Measurements from ENCODE around the gene OPN4. TPM values are rescaled to one million over a fixed set of nuclear protein-coding genes. Genes with fewer than 3 reads are reported as not detected.

OPN4 gene
- total RNA-seq, 1 experiment from 2014 or later: not detected

- DNase-seq: no peak
- Histone ChIP-seq H3K9me3 (no peaks in the 10 kb centered on the region), H3K4me3 (no peak overlapping the region), H3K27me3 (no peaks in the 10 kb centered on the region), H3K36me3 (no peaks in the 10 kb centered on the region)
These were observed 13.3 kb downstream of the OPN4 start for GRCh38 chr10:86667421-86668181.

GRCh38 chr10:86668297-86669165 lies 14.2 kb downstream of the OPN4 start, which contains the start of gene LDB3:
Gene LDB3, plus strand, starts transcription at chr10:86668511. Its CDS starts 181 bp downstream, at chr10:86668692.
- Histone ChIP-seq H3K36me3 (no peaks in the 10 kb centered on the region), H3K4me3 (no peak within 1 kb of the TSS), H3K27me3 (no peaks in the 10 kb centered on the region), H3K9me3 (no peaks in the 10 kb centered on the region)
- peak; percentile 58 for DNase-seq

GRCh38 chr10:86670290-86670811 lies 16.0 kb downstream of the OPN4 start:
- Histone ChIP-seq H3K4me3 (no peak overlapping the region), H3K36me3 (no peaks in the 10 kb centered on the region), H3K27me3 (no peaks in the 10 kb centered on the region), H3K9me3 (no peaks in the 10 kb centered on the region)
- DNase-seq: no peak

GRCh38 chr10:86670876-86671275 lies 16.5 kb downstream of the OPN4 start:
- H3K4me3 ChIP-seq: no peak overlapping the region
- no peaks in the 10 kb centered on the region for H3K27me3 ChIP-seq
- no peak for DNase-seq
- no peaks in the 10 kb centered on the region for H3K36me3 ChIP-seq
- H3K9me3 ChIP-seq: no peaks in the 10 kb centered on the region

GRCh38 chr10:86671419-86671818 lies 17.1 kb downstream of the OPN4 start:
- H3K27me3 ChIP-seq: no peaks in the 10 kb centered on the region
- DNase-seq: no peak
- H3K36me3 ChIP-seq: no peaks in the 10 kb centered on the region
- H3K4me3 ChIP-seq: no peak overlapping the region
- no peaks in the 10 kb centered on the region for H3K9me3 ChIP-seq

- H3K9me3 ChIP-seq: no peaks in the 10 kb centered on the region
- H3K36me3 ChIP-seq: no peaks in the 10 kb centered on the region
- DNase-seq: no peak
These were observed 17.8 kb downstream of the OPN4 start for GRCh38 chr10:86671985-86672710.

GRCh38 chr10:86673216-86673826 lies 19.0 kb downstream of the OPN4 start:
- Histone ChIP-seq H3K27me3 (no peaks in the 10 kb centered on the region), H3K4me3 (no peak overlapping the region), H3K9me3 (no peaks in the 10 kb centered on the region), H3K36me3 (no peaks in the 10 kb centered on the region)
- no peak for DNase-seq

More at GRCh38 chr10:86671985-86672710, 17.8 kb downstream of the OPN4 start:
- Histone ChIP-seq H3K27me3 (no peaks in the 10 kb centered on the region), H3K4me3 (no peak overlapping the region)

GRCh38 chr10:86673827-86674581 lies 19.7 kb downstream of the OPN4 start:
- Histone ChIP-seq H3K27me3 (no peaks in the 10 kb centered on the region), H3K4me3 (no peak overlapping the region), H3K36me3 (no peaks in the 10 kb centered on the region), H3K9me3 (no peaks in the 10 kb centered on the region)
- no peak for DNase-seq

GRCh38 chr10:86674912-86675311 lies 20.6 kb downstream of the OPN4 start:
- Histone ChIP-seq H3K4me3 (no peak overlapping the region), H3K36me3 (no peaks in the 10 kb centered on the region), H3K27me3 (no peaks in the 10 kb centered on the region), H3K9me3 (no peaks in the 10 kb centered on the region)
- no peak for DNase-seq

- Histone ChIP-seq H3K36me3 (no peaks in the 10 kb centered on the region), H3K4me3 (no peak overlapping the region), H3K9me3 (no peaks in the 10 kb centered on the region), H3K27me3 (no peaks in the 10 kb centered on the region)
- no peak for DNase-seq
These were observed 23.0 kb downstream of the OPN4 start for GRCh38 chr10:86677374-86677773.

- Histone ChIP-seq H3K9me3 (no peaks in the 10 kb centered on the region), H3K4me3 (no peak overlapping the region), H3K27me3 (no peaks in the 10 kb centered on the region), H3K36me3 (no peaks in the 10 kb centered on the region)
- DNase-seq: no peak
These were observed 24.8 kb downstream of the OPN4 start for GRCh38 chr10:86678999-86679792.

- H3K4me3 ChIP-seq: no peak overlapping the region
- H3K9me3 ChIP-seq: no peaks in the 10 kb centered on the region
- no peaks in the 10 kb centered on the region for H3K36me3 ChIP-seq
- DNase-seq: peak; percentile 12
- no peaks in the 10 kb centered on the region for H3K27me3 ChIP-seq
These were observed 26.7 kb downstream of the OPN4 start for GRCh38 chr10:86681047-86681446.

GRCh38 chr10:86681722-86682386 lies 27.5 kb downstream of the OPN4 start:
- DNase-seq: no peak
- H3K4me3 ChIP-seq: no peak overlapping the region
- no peaks in the 10 kb centered on the region for H3K27me3 ChIP-seq
- no peaks in the 10 kb centered on the region for H3K9me3 ChIP-seq
- no peaks in the 10 kb centered on the region for H3K36me3 ChIP-seq

GRCh38 chr10:86682675-86683074 lies 28.3 kb downstream of the OPN4 start:
- no peak overlapping the region for H3K4me3 ChIP-seq
- H3K36me3 ChIP-seq: no peaks in the 10 kb centered on the region
- H3K9me3 ChIP-seq: no peaks in the 10 kb centered on the region
- no peaks in the 10 kb centered on the region for H3K27me3 ChIP-seq
- no peak for DNase-seq
